HG03342 (cell line): Measurements from ENCODE around the gene MYF5.

Experiments used
- ATAC-seq: cut with Tn5 transposase; IDR thresholded peaks from one replicate; pipeline ENCODE4 v1.9.1; 2021; ENCODE audit warnings: mild to moderate bottlenecking, moderate library complexity; ENCODE audit not compliant: unreplicated experiment

MYF5 gene

DNA sequence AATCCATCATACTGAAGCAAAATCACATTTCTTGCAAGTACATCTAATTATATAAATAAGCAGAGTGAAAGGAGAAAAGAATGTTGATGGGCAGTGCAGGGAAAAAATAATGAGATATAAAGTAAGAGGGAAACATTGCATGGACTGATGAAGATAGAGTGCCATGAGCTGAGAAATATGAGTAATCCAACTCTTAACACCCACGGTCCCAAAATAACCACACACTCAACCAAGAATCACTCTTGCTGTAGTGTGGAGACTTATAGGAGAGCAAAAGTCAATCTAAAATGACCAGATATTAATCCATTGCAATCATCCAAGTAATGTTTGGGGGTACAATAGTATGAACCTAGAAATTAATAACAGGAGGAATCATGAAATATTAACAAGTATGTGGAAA lies 40.2 kb downstream of the MYF5 start:
- peak; percentile 77 for ATAC-seq

DNA sequence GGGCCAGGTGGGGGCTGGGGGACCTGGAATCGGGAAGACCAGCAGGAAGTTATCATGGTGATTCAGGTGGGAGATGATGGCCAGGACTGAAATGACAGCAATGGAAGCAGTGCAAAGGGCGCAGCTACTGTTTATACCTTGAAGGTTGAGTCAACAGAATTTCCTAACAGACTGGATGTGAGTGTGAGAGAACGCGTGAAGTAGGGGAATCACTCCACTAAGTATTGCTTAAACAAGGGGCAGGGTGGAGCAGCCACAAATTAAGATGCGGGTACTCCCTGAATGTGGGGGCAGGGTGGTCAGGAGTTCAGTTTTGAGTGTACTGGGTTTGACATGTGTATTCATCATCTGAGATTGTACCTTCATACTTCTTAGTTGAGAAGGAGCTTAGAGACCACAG lies 45.1 kb downstream of the MYF5 start:
- ATAC-seq = no peak

DNA sequence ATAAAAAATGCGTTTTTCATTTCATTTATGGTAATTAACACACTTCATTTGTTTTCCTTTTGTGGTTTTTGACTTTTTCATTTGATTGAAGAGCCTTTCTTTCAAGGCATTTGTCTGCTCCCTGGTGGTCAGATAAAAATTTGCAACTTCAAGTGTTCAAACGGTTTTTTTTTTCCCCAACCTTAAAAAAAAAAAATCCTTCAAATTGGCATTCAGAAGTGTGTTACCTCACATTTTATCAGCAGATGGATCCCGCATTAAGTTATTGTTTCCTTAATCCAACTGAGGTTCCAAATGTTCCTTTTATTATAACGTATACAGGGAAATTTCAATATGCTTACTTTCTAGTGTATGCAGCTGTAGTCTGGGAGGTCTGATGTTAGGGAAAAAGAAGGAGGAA lies 47.2 kb downstream of the MYF5 start:
- no peak for ATAC-seq

DNA sequence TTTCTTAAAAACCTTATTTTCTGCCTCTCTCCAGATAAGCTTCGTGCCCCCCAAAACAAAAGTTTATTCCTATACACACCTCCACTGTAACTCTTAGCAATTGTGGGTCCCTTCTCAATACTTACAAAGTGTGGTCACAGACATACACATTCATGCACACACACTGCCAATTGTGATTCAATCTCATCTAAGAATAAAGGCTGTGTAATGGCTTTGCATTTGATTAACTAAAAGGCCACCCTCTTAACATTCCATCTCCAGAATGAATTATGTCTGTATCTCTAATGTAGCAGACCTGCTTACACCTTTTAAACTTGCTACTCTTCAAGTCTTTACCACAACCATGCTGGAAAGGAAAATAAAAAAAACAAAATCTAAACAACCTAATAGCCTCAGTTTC lies 49.5 kb downstream of the MYF5 start:
- ATAC-seq = no peak

DNA sequence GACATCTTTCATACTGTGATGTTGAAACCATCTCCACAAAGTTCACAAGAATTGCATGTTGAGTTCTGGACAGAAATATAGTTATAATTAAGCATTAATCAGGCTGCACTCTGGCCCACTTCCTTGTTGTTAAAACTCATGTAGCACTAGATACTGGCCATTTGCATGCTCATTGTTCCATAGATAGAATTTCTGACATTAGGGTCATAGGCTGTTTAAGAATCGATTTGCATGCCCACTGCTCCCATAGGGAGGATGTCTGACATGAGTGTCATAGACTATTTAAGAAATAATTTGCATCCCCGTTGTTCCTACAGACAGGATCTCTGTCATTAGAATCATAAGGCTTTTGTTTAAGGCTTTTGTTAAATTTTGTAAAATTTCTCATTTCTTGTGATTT lies 50.2 kb downstream of the MYF5 start:
- peak; percentile 95 for ATAC-seq
